OCI-LY7 (cell line): ENCODE measurements around the gene NEO1. TPM values are rescaled to one million over a fixed set of nuclear protein-coding genes. Genes with fewer than 3 reads are reported as not detected.

ENCODE experiments used
- BruUV-seq: library from RNA; stranded (reverse); fragments of 400-500 nt; replicated peaks from 2 replicates; lab custom pipeline; 2021; lab: Mats Ljungman, UMichigan
- CTCF ChIA-PET: fragments of 300-600 bp; sonication (Branson Sonifier 250); formaldehyde crosslinking; loops from one replicate; lab custom pipeline; 2022; ENCODE audit warnings: antibody characterized with exemption; ENCODE audit not compliant: unreplicated experiment; lab: Charles Lee
- POLR2A ChIA-PET: fragments of 300-600 bp; sonication (Branson Sonifier 250); formaldehyde crosslinking; loops from one replicate; lab custom pipeline; 2022; ENCODE audit warnings: antibody characterized with exemption; lab: Charles Lee
- DNase-seq: peaks from one replicate; pipeline ENCODE4 v3.0.0-alpha.2; 2015; ENCODE audit warnings: low spot score
- H2AFZ ChIP-seq: fragments of 200-600 bp; sonication (generic), shearing (Covaris generic); 2 replicates; pipeline ENCODE4 v1.6.1; 2014; ENCODE audit warnings: mild to moderate bottlenecking, antibody characterized with exemption, low read length, moderate library complexity
- H3K27ac ChIP-seq: fragments of 200-600 bp; sonication (generic); 2 replicates; pipeline ENCODE4 v1.5.1; 2014; ENCODE audit warnings: mixed run types, low read depth, mild to moderate bottlenecking, moderate library complexity, low read length, inconsistent platforms; ENCODE audit not compliant: poor library complexity, severe bottlenecking
- H3K36me3 ChIP-seq: fragments of 200-600 bp; sonication (generic); 2 replicates; pipeline ENCODE4 v1.6.1; 2014; ENCODE audit warnings: mild to moderate bottlenecking, antibody characterized with exemption, low read length, moderate library complexity, mixed read lengths; ENCODE audit not compliant: insufficient read depth
- H3K4me1 ChIP-seq: fragments of 200-600 bp; sonication (generic); 2 replicates; pipeline ENCODE4 v1.5.1; 2014; ENCODE audit warnings: mild to moderate bottlenecking, low read length; ENCODE audit not compliant: insufficient read depth, poor library complexity, severe bottlenecking
- H3K4me2 ChIP-seq: fragments of 200-600 bp; sonication (generic); 2 replicates; pipeline ENCODE4 v1.6.1; 2014; ENCODE audit warnings: mild to moderate bottlenecking, low read length
- H3K4me3 ChIP-seq: fragments of 200-600 bp; sonication (generic); 2 replicates; pipeline ENCODE4 v1.5.1; 2014; ENCODE audit warnings: mild to moderate bottlenecking, low read depth, low read length; ENCODE audit not compliant: poor library complexity, severe bottlenecking
- H3K79me2 ChIP-seq: fragments of 200-600 bp; sonication (generic); 2 replicates; pipeline ENCODE4 v1.6.1; 2016; ENCODE audit warnings: low read depth, mild to moderate bottlenecking, low read length, moderate library complexity, mixed read lengths; ENCODE audit not compliant: insufficient read depth
- H3K9me2 ChIP-seq: fragments of 200-600 bp; sonication (generic); 2 replicates; pipeline ENCODE4 v1.6.1; 2016; ENCODE audit warnings: mild to moderate bottlenecking, low read length, mixed read lengths; ENCODE audit not compliant: insufficient read depth
- H3K9me3 ChIP-seq: fragments of 200-600 bp; sonication (generic); 2 replicates; pipeline ENCODE4 v1.6.1; 2014; ENCODE audit warnings: mild to moderate bottlenecking, mixed run types, low read length, mixed read lengths
- H4K20me1 ChIP-seq: fragments of 200-600 bp; sonication (generic); 2 replicates; pipeline ENCODE4 v1.6.1; 2014; ENCODE audit warnings: mild to moderate bottlenecking, antibody characterized with exemption, low read length, moderate library complexity, mixed read lengths; ENCODE audit not compliant: insufficient read depth
- EZH2phosphoT487 ChIP-seq: fragments of 200-600 bp; sonication (generic); IDR thresholded peaks from 2 replicates; pipeline ENCODE4 v1.6.1; 2018; ENCODE audit warnings: low read depth, borderline replicate concordance, mild to moderate bottlenecking, mixed run types, antibody characterized with exemption, low read length, moderate library complexity, mixed read lengths
- intact Hi-C: fragments of 100-400 bp; cut with micrococcal nuclease; formaldehyde crosslinking; loops from one replicate; pipeline ENCODE4 v1.10.0; 2022; ENCODE audit not compliant: unreplicated experiment
- total RNA-seq, 2 experiments: library from RNA; depleted of rRNA in 1 of 2; stranded (reverse); fragments of >200 nt in 1 of 2; shearing (Covaris generic) in 1 of 2; gene quantifications; 2 replicates each; pipeline ENCODE4 v1.2.3, GENCODE V29; 2014 to 2022
- TF ChIP-seq, protein P1 (sequence below): fragments of 200-600 bp; sonication (generic); conservative IDR thresholded peaks from 2 replicates; pipeline ENCODE4 v1.5.1; 2014; ENCODE audit warnings: mild to moderate bottlenecking, antibody characterized with exemption, low read length, moderate library complexity, mixed read lengths

NEO1 gene
- total RNA-seq, 2 experiments from 2014 or later = 3.0 TPM

DNA sequence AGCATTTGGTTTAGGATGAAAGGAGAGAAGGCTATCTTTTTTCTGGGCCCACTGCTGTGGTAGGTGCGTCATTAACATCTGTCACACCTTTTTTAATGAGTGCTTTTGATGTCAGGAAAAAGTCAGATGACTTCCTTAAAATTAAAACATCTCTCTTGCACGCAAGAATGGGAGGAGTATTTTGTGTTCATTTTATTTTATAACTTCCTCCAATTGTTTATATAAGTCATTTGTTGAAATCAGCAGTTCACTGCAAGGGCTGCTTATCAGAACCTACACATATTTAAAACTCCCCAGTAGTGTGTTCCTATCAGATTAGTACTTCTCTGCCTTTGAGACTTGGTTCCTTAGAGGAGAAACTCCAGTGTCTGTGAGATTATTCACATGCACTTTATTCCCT is 143.8 kb downstream of the NEO1 start:
- ChIA-PET POLR2A (no interaction called here), CTCF (no interaction called here)
- intact Hi-C loops = no loop called here

GRCh38 chr15:73200339-73200738 is 148.1 kb downstream of the NEO1 start:
- H3K27ac ChIP-seq = no peak overlapping the region
- no peaks in the 10 kb centered on the region for H3K4me1 ChIP-seq
- H3K79me2 ChIP-seq = no peaks in the 10 kb centered on the region
- no peak overlapping the region for H3K4me2 ChIP-seq
- no TSS peak for BruUV-seq
- no peaks in the 10 kb centered on the region for H3K9me2 ChIP-seq
- TF ChIP-seq, protein P1, sequence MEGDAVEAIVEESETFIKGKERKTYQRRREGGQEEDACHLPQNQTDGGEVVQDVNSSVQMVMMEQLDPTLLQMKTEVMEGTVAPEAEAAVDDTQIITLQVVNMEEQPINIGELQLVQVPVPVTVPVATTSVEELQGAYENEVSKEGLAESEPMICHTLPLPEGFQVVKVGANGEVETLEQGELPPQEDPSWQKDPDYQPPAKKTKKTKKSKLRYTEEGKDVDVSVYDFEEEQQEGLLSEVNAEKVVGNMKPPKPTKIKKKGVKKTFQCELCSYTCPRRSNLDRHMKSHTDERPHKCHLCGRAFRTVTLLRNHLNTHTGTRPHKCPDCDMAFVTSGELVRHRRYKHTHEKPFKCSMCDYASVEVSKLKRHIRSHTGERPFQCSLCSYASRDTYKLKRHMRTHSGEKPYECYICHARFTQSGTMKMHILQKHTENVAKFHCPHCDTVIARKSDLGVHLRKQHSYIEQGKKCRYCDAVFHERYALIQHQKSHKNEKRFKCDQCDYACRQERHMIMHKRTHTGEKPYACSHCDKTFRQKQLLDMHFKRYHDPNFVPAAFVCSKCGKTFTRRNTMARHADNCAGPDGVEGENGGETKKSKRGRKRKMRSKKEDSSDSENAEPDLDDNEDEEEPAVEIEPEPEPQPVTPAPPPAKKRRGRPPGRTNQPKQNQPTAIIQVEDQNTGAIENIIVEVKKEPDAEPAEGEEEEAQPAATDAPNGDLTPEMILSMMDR = no peak
- no peak overlapping the region for H2AFZ ChIP-seq
- CTCF ChIA-PET = no interaction called here
- DNase-seq = no peak
- H3K4me3 ChIP-seq = no peak overlapping the region
- POLR2A ChIA-PET = interaction anchor here (0.7 kb wide), 1 partner anchor 1207 kb away, joined by 3 read pairs; no protein-coding TSS in a partner anchor
- H3K36me3 ChIP-seq = no peaks in the 10 kb centered on the region
- intact Hi-C loops = no loop called here
- H3K9me3 ChIP-seq = no peaks in the 10 kb centered on the region
- H4K20me1 ChIP-seq = no peaks in the 10 kb centered on the region

More for the DNA sequence above, 143.8 kb downstream of the NEO1 start:
- no peak for DNase-seq
- TF ChIP-seq, protein P1 = no peak
- TF ChIP-seq EZH2phosphoT487 = no peak
- no TSS peak for BruUV-seq
- Histone ChIP-seq H3K36me3 (no peaks in the 10 kb centered on the region), H4K20me1 (no peaks in the 10 kb centered on the region), H3K27ac (no peak overlapping the region), H3K4me2 (no peak overlapping the region), H2AFZ (no peak overlapping the region), H3K4me3 (no peak overlapping the region), H3K79me2 (no peaks in the 10 kb centered on the region), H3K9me3 (no peaks in the 10 kb centered on the region), H3K9me2 (no peaks in the 10 kb centered on the region), H3K4me1 (no peaks in the 10 kb centered on the region)

DNA sequence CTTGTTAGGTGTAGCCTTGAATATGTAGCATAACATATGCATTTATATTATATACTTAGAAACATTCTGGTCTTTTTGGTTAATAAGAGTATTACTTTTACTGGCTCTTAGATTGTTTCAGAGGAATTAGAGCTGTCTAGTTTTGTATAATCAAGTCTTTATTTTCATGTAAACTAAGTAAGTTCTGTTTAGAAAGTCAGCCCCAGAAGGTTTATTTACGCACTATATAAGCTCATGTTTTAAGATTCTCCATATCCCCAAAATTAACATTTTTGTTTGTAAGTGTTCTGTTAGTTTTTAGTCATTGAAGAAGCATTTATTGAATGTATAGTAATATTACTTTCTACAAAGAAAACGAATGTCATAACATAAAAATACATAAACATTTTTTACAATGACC is 158.4 kb downstream of the NEO1 start:
- intact Hi-C loops = no loop called here
- ChIA-PET POLR2A (interaction anchor here (0.6 to 1.5 kb wide), 2 partner anchors 8 to 41 kb away, joined by 3 to 6 read pairs; no protein-coding TSS in a partner anchor), CTCF (no interaction called here)
- no TSS peak for BruUV-seq
- Histone ChIP-seq H3K4me1 (no peaks in the 10 kb centered on the region), H3K36me3 (no peaks in the 10 kb centered on the region), H2AFZ (no peak overlapping the region), H3K9me3 (no peaks in the 10 kb centered on the region), H3K79me2 (no peaks in the 10 kb centered on the region), H3K9me2 (no peaks in the 10 kb centered on the region), H3K4me2 (no peak overlapping the region), H4K20me1 (no peaks in the 10 kb centered on the region), H3K27ac (no peak overlapping the region), H3K4me3 (no peak overlapping the region)
- no peak for DNase-seq
- TF ChIP-seq, protein P1 = no peak
- no peak for TF ChIP-seq EZH2phosphoT487
